HG03354 (cell line): ENCODE results near the gene CHRM4.
"Not testable (repeated sequence)": the region's sequence is repeated elsewhere in the genome, so short reads cannot be mapped to it uniquely, and the experiment has no call there.

ENCODE experiments used
- ATAC-seq: cut with Tn5 transposase; IDR thresholded peaks from one replicate; pipeline ENCODE4 v1.9.1; 2021; ENCODE audit warnings: mild to moderate bottlenecking; ENCODE audit not compliant: unreplicated experiment, poor library complexity, severe bottlenecking

The CHRM4 gene

GRCh38 chr11:46372501-46372900 is 19.1 kb downstream of the CHRM4 start:
- not testable (repeated sequence) for ATAC-seq

- ATAC-seq, result no peak
These were observed 19.5 kb downstream of the CHRM4 start for GRCh38 chr11:46372086-46372485.

GRCh38 chr11:46371262-46371661 is 20.3 kb downstream of the CHRM4 start:
- ATAC-seq, result not testable (repeated sequence)

- no peak for ATAC-seq
These were observed 21.3 kb downstream of the CHRM4 start for GRCh38 chr11:46370253-46370652.

GRCh38 chr11:46369458-46370152 is 22.0 kb downstream of the CHRM4 start:
- ATAC-seq, result peak; percentile 67

- no peak for ATAC-seq
These were observed 23.7 kb downstream of the CHRM4 start for GRCh38 chr11:46367916-46368267.

GRCh38 chr11:46367244-46367915 is 24.2 kb downstream of the CHRM4 start:
- ATAC-seq, result no peak

- ATAC-seq, result no peak
These were observed 24.9 kb downstream of the CHRM4 start for GRCh38 chr11:46366661-46367161.

GRCh38 chr11:46366260-46366659 is 25.3 kb downstream of the CHRM4 start:
- ATAC-seq, result no peak

GRCh38 chr11:46364791-46365190 is 26.8 kb downstream of the CHRM4 start:
- no peak for ATAC-seq

GRCh38 chr11:46364056-46364455 is 27.5 kb downstream of the CHRM4 start:
- ATAC-seq, result no peak

GRCh38 chr11:46363455-46364005 is 28.0 kb downstream of the CHRM4 start:
- no peak for ATAC-seq

GRCh38 chr11:46363031-46363407 is 28.6 kb downstream of the CHRM4 start:
- no peak for ATAC-seq

- ATAC-seq, result no peak
These were observed 29.2 kb downstream of the CHRM4 start for GRCh38 chr11:46362156-46363030.

GRCh38 chr11:46361283-46362155 is 30.1 kb downstream of the CHRM4 start:
- ATAC-seq, result peak; percentile 93

- peak; percentile 20 for ATAC-seq
These were observed 30.7 kb downstream of the CHRM4 start for GRCh38 chr11:46360878-46361277.

GRCh38 chr11:46359953-46360352 is 31.6 kb downstream of the CHRM4 start:
- no peak for ATAC-seq

- ATAC-seq, result no peak
These were observed 34.1 kb downstream of the CHRM4 start for GRCh38 chr11:46357483-46357936.

GRCh38 chr11:46356924-46357482 is 34.6 kb downstream of the CHRM4 start:
- no peak for ATAC-seq
